Hepatocyte (in vitro differentiated cells): ENCODE measurements around the gene KLHL18. TPM values are rescaled to one million over a fixed set of nuclear protein-coding genes. Genes with fewer than 3 reads are reported as not detected.

Experiments used
- DNase-seq: peaks from one replicate; pipeline ENCODE4 v3.0.0-alpha.2; 2016; ENCODE audit warnings: low spot score
- H2AFZ ChIP-seq: fragments of 200-600 bp; sonication (generic); 2 replicates; pipeline ENCODE4 v1.6.0; 2016; ENCODE audit warnings: antibody characterized with exemption, mild to moderate bottlenecking
- H3K27ac ChIP-seq: fragments of 200-600 bp; sonication (generic); 2 replicates; pipeline ENCODE4 v1.5.1; 2016; ENCODE audit warnings: mild to moderate bottlenecking
- H3K27me3 ChIP-seq: fragments of 200-600 bp; sonication (generic); 2 replicates; pipeline ENCODE4 v1.6.1; 2016
- H3K36me3 ChIP-seq: fragments of 200-600 bp; sonication (generic); replicated peaks from 2 replicates; pipeline ENCODE4 v1.5.1; 2016; ENCODE audit warnings: low read depth; ENCODE audit not compliant: insufficient read depth
- H3K4me1 ChIP-seq: fragments of 200-600 bp; sonication (generic); 2 replicates; pipeline ENCODE4 v1.5.1; 2016; ENCODE audit warnings: mild to moderate bottlenecking, moderate library complexity; ENCODE audit not compliant: insufficient read depth
- H3K4me2 ChIP-seq: fragments of 200-600 bp; sonication (generic); 2 replicates; pipeline ENCODE4 v1.6.0; 2016
- H3K4me3 ChIP-seq: fragments of 200-600 bp; sonication (generic); 2 replicates; pipeline ENCODE4 v1.5.1; 2016; ENCODE audit warnings: mild to moderate bottlenecking
- H3K79me2 ChIP-seq: fragments of 200-600 bp; sonication (generic); 2 replicates; pipeline ENCODE4 v1.6.0; 2017; ENCODE audit warnings: mild to moderate bottlenecking
- H3K9me2 ChIP-seq: fragments of 200-600 bp; sonication (generic); replicated peaks from 2 replicates; pipeline ENCODE4 v1.6.0; 2017; ENCODE audit warnings: mild to moderate bottlenecking; ENCODE audit not compliant: insufficient read depth
- H3K9me3 ChIP-seq: fragments of 200-600 bp; sonication (generic); 2 replicates; pipeline ENCODE4 v1.5.1; 2016; ENCODE audit warnings: low read depth, mild to moderate bottlenecking
- H4K20me1 ChIP-seq: fragments of 200-600 bp; sonication (generic); 2 replicates; pipeline ENCODE4 v1.6.0; 2016; ENCODE audit warnings: mild to moderate bottlenecking; ENCODE audit not compliant: insufficient read depth, poor library complexity, severe bottlenecking
- EZH2 ChIP-seq: fragments of 200-600 bp; sonication (generic); IDR thresholded peaks from 2 replicates; pipeline ENCODE4 v1.6.1; 2016; ENCODE audit warnings: antibody characterized with exemption, mild to moderate bottlenecking, borderline replicate concordance
- EZH2phosphoT487 ChIP-seq: fragments of 200-600 bp; sonication (generic); IDR thresholded peaks from one replicate; pipeline ENCODE4 v1.6.1; 2018; ENCODE audit warnings: antibody characterized with exemption, mild to moderate bottlenecking, low read depth, moderate library complexity; ENCODE audit not compliant: unreplicated experiment, severe bottlenecking
- WGBS: methylation state at CpG from one replicate; pipeline ENCODE4 v1.1.6; 2016; ENCODE audit warnings: low lambda C conversion rate; ENCODE audit errors: missing lambda C conversion rate; 5-methylcytosine and 5-hydroxymethylcytosine counted together
- polyA plus RNA-seq: library from polyadenylated mRNA; unstranded; fragments of >200 nt; fragmentation: Nextera tagmentation; extraction: Ambion mirVana; gene quantifications from 2 replicates; pipeline ENCODE4 v1.2.1, GENCODE V29; 2016
- total RNA-seq: library from RNA; depleted of rRNA; stranded (reverse); fragments of >200 nt; gene quantifications from 2 replicates; pipeline ENCODE4 v1.2.3, GENCODE V29; 2014
- TF ChIP-seq, protein P1 (sequence below): fragments of 200-600 bp; sonication (generic); IDR thresholded peaks from 2 replicates; pipeline ENCODE4 v1.5.1; 2016; ENCODE audit warnings: antibody characterized with exemption, mild to moderate bottlenecking; ENCODE audit not compliant: poor library complexity

KLHL18 gene
- total and polyA plus RNA-seq, 2 experiments from 2014 or later = 11.6 to 13.6 TPM

DNA sequence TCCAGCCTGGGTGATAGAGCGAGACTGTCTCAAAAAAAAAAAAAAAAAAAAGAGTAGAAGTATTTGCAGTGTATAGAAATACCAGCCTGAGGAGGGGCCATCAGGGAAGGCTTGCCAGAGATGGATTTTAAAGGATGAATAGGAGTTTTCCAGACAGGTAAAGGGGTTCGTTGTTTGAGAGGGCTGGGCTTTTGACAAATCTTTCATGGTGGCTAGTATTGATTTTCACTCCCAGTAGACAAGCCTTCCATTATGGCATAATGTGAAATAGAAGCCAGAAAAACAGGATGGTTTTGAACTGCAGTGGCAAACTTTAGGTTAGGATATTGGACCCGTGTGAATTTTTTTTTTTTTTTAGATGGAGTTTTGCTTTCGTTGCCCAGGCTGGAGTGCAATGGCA is 101.7 kb downstream of the KLHL18 start:
- Histone ChIP-seq H3K4me1 (peaks cover 26% of the 10 kb centered on the region), H3K27me3 (no peaks in the 10 kb centered on the region), H2AFZ (no peak overlapping the region), H4K20me1 (peaks cover 56% of the 10 kb centered on the region), H3K27ac (peak overlapping the region; percentile 63), H3K4me2 (no peak overlapping the region), H3K79me2 (peaks cover 82% of the 10 kb centered on the region), H3K36me3 (no peaks in the 10 kb centered on the region), H3K9me2 (no peaks in the 10 kb centered on the region), H3K9me3 (no peaks in the 10 kb centered on the region), H3K4me3 (no peak overlapping the region)
- no peak for DNase-seq
- 90% methylated on average over 4 of the region's 4 CpGs for whole genome bisulfite sequencing
- TF ChIP-seq, protein P1, sequence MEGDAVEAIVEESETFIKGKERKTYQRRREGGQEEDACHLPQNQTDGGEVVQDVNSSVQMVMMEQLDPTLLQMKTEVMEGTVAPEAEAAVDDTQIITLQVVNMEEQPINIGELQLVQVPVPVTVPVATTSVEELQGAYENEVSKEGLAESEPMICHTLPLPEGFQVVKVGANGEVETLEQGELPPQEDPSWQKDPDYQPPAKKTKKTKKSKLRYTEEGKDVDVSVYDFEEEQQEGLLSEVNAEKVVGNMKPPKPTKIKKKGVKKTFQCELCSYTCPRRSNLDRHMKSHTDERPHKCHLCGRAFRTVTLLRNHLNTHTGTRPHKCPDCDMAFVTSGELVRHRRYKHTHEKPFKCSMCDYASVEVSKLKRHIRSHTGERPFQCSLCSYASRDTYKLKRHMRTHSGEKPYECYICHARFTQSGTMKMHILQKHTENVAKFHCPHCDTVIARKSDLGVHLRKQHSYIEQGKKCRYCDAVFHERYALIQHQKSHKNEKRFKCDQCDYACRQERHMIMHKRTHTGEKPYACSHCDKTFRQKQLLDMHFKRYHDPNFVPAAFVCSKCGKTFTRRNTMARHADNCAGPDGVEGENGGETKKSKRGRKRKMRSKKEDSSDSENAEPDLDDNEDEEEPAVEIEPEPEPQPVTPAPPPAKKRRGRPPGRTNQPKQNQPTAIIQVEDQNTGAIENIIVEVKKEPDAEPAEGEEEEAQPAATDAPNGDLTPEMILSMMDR = no peak
- no peak for TF ChIP-seq EZH2
- no peak for TF ChIP-seq EZH2phosphoT487

DNA sequence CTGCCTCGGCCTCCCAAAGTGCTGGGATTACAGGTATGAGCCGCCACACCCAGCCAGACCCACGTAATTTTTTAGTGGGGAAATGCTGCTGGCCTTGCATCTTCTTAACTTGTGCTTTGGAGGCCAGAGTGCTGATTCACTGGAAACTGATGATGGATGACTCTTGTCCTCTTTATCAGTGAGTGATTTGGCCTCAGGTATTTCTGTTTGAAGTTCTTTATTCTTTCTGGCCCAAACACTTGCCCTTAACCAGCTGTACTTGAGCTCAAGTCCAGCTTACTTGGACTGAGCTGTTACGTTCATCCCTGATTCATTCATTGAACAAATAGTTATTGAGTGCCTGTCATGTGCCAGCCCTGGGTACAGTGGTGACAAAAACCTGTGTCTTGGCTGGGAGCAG is 102.3 kb downstream of the KLHL18 start:
- peak; percentile 49 for DNase-seq
- Histone ChIP-seq H3K9me2 (no peaks in the 10 kb centered on the region), H3K79me2 (peaks cover 80% of the 10 kb centered on the region), H3K27me3 (no peaks in the 10 kb centered on the region), H3K4me1 (peaks cover 20% of the 10 kb centered on the region), H3K4me2 (no peak overlapping the region), H3K9me3 (no peaks in the 10 kb centered on the region), H3K36me3 (no peaks in the 10 kb centered on the region), H3K4me3 (no peak overlapping the region), H4K20me1 (peaks cover 56% of the 10 kb centered on the region), H3K27ac (peak overlapping the region; percentile 89), H2AFZ (no peak overlapping the region)
- TF ChIP-seq, protein P1 = no peak
- no peak for TF ChIP-seq EZH2phosphoT487
- no peak for TF ChIP-seq EZH2
- 60% methylated on average over 4 of the region's 4 CpGs for WGBS

DNA sequence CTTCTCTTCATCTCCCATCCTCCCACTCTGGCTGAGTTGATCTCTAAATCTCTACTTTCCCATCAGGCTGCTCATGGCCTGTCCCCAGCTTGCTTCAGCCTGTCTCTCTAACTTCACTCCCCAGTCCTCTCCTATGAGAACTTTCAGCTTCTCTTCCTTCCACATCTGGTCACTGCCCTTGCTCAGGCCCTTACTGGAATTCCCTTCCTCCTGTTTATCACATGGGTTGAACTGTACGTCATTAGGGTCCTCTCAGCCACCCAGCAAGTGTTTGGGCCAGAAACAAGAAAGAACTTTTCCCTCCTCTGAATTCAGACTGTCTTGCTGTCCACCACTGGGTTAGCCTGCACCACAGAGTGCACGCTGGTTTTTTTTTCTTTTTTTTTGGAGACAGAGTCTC is 103.1 kb downstream of the KLHL18 start:
- Histone ChIP-seq H3K36me3 (no peaks in the 10 kb centered on the region), H3K4me1 (peaks cover 20% of the 10 kb centered on the region), H3K4me2 (no peak overlapping the region), H2AFZ (no peak overlapping the region), H3K27ac (peak overlapping the region; percentile 89), H4K20me1 (peaks cover 61% of the 10 kb centered on the region), H3K9me2 (no peaks in the 10 kb centered on the region), H3K9me3 (no peaks in the 10 kb centered on the region), H3K4me3 (no peak overlapping the region), H3K27me3 (no peaks in the 10 kb centered on the region), H3K79me2 (peaks cover 87% of the 10 kb centered on the region)
- 91% methylated on average over 2 of the region's 2 CpGs for WGBS
- DNase-seq = no peak
- TF ChIP-seq, protein P1 = no peak
- TF ChIP-seq EZH2phosphoT487 (no peak), EZH2 (no peak)

DNA sequence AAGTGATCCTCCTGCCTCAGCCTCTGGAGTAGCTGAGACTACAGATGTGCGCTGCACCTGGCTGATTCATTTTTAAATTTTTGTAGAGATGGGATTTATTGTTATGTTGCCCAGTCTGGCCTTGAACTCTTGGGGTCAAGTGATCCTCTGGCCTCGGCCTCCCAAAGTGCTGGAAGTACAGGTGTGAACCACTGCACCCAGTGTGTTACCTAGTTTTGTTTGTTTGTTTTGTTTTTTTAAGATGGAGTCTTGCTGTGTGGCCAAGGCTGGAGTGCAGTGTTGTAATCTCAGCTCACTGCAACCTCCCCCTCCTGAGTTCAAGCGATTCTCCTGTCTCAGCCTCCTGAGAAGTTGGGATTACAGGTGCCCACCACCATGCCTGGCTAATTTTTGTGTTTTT is 110.2 kb downstream of the KLHL18 start:
- Histone ChIP-seq H3K4me1 (peaks cover 16% of the 10 kb centered on the region), H3K36me3 (no peaks in the 10 kb centered on the region), H3K79me2 (peaks cover 94% of the 10 kb centered on the region), H3K4me3 (no peak overlapping the region), H2AFZ (no peak overlapping the region), H3K9me3 (no peaks in the 10 kb centered on the region), H4K20me1 (peaks cover 58% of the 10 kb centered on the region), H3K9me2 (no peaks in the 10 kb centered on the region), H3K27me3 (no peaks in the 10 kb centered on the region), H3K4me2 (no peak overlapping the region), H3K27ac (no peak overlapping the region)
- DNase-seq = no peak
- whole genome bisulfite sequencing = 98% methylated on average over 3 of the region's 3 CpGs
- no peak for TF ChIP-seq EZH2
- TF ChIP-seq, protein P1 = no peak
- TF ChIP-seq EZH2phosphoT487 = no peak
